WTC11 (cell line): ENCODE data around the gene ESRRG. TPM values are rescaled to one million over a fixed set of nuclear protein-coding genes. Genes with fewer than 3 reads are reported as not detected.

Source experiments
- ATAC-seq: fragments of 200-7000 bp; cut with Tn5 transposase; 2 replicates; pipeline ENCODE4 v1.10.0; 2021; ENCODE audit warnings: mild to moderate bottlenecking, moderate library complexity
- CTCF ChIA-PET: fragments of 300-600 bp; sonication (Branson Sonifier 250); formaldehyde crosslinking; loops from one replicate; lab custom pipeline; 2021; ENCODE audit warnings: antibody characterized with exemption; lab: Charles Lee
- POLR2A ChIA-PET: fragments of 350-600 bp; sonication (Branson Sonifier 250); formaldehyde crosslinking; loops from one replicate; lab custom pipeline; 2021; ENCODE audit warnings: antibody characterized with exemption; lab: Charles Lee
- DNase-seq: peaks from one replicate; pipeline ENCODE4 v3.0.0; 2021; ENCODE audit warnings: low spot score
- H3K27ac Mint-ChIP-seq: 2 replicates; pipeline ENCODE4 v1.8.0; 2021; ENCODE audit warnings: mixed read lengths
- H3K27me3 Mint-ChIP-seq: 2 replicates; pipeline ENCODE4 v1.8.0; 2021; ENCODE audit warnings: low read depth, mild to moderate bottlenecking, moderate library complexity, mixed read lengths
- H3K36me3 Mint-ChIP-seq: 2 replicates; pipeline ENCODE4 v1.8.0; 2021; ENCODE audit warnings: mixed read lengths
- H3K4me1 Mint-ChIP-seq: 2 replicates; pipeline ENCODE4 v1.8.0; 2022; ENCODE audit warnings: mixed read lengths
- H3K4me3 Mint-ChIP-seq: 2 replicates; pipeline ENCODE4 v1.8.0; 2021; ENCODE audit warnings: mild to moderate bottlenecking, moderate library complexity, mixed read lengths
- H3K9me3 Mint-ChIP-seq: 2 replicates; pipeline ENCODE4 v1.8.0; 2021; ENCODE audit warnings: mixed read lengths
- AR ChIP-seq: fragments of 250-450 bp; sonication (Bioruptor Pico); IDR thresholded peaks from 2 replicates; pipeline ENCODE4 v1.9.0; 2021; ENCODE audit warnings: mild to moderate bottlenecking
- ESRRA ChIP-seq: sonication (generic); formaldehyde crosslinking; IDR thresholded peaks from 2 replicates; pipeline ENCODE4 v1.8.1; 2022; ENCODE audit warnings: mild to moderate bottlenecking, missing genetic modification reagents, borderline replicate concordance
- ETV6 ChIP-seq: sonication (generic); formaldehyde crosslinking; IDR thresholded peaks from 2 replicates; pipeline ENCODE4 v1.8.1; 2022; ENCODE audit warnings: mild to moderate bottlenecking, missing genetic modification reagents
- GRHL2 ChIP-seq: fragments of 250-450 bp; sonication (Bioruptor Pico); IDR thresholded peaks from 2 replicates; pipeline ENCODE4 v1.8.0; 2022; ENCODE audit warnings: mild to moderate bottlenecking, moderate library complexity; ENCODE audit not compliant: insufficient replicate concordance, severe bottlenecking
- JAZF1 ChIP-seq: fragments of 250-450 bp; sonication (Bioruptor Pico); IDR thresholded peaks from 2 replicates; pipeline ENCODE4 v1.9.0; 2021; ENCODE audit warnings: moderate library complexity, mild to moderate bottlenecking, inconsistent platforms
- KAT7 ChIP-seq: sonication (generic); formaldehyde crosslinking; IDR thresholded peaks from 2 replicates; pipeline ENCODE4 v1.8.1; 2023; ENCODE audit warnings: missing genetic modification reagents, mild to moderate bottlenecking, borderline replicate concordance
- NFYB ChIP-seq: sonication (generic); formaldehyde crosslinking; conservative IDR thresholded peaks from 2 replicates; pipeline ENCODE4 v1.8.0; 2022; ENCODE audit warnings: low read depth, missing genetic modification reagents
- OVOL2 ChIP-seq: fragments of 250-450 bp; sonication (Bioruptor Pico); IDR thresholded peaks from 2 replicates; pipeline ENCODE4 v1.9.0; 2021; ENCODE audit warnings: mild to moderate bottlenecking, borderline replicate concordance
- RELA ChIP-seq: sonication (generic); formaldehyde crosslinking; IDR thresholded peaks from 2 replicates; pipeline ENCODE4 v1.8.1; 2022; ENCODE audit warnings: missing genetic modification reagents, mild to moderate bottlenecking, borderline replicate concordance
- SOX15 ChIP-seq: fragments of 250-450 bp; sonication (Bioruptor Pico); IDR thresholded peaks from 2 replicates; pipeline ENCODE4 v1.9.0; 2021; ENCODE audit warnings: mild to moderate bottlenecking
- ZBTB21 ChIP-seq: sonication (generic); formaldehyde crosslinking; IDR thresholded peaks from 2 replicates; pipeline ENCODE4 v1.8.1; 2023; ENCODE audit warnings: mild to moderate bottlenecking, missing genetic modification reagents, borderline replicate concordance
- ZNF138 ChIP-seq: sonication (generic); formaldehyde crosslinking; conservative IDR thresholded peaks from 2 replicates; pipeline ENCODE4 v1.8.1; 2022; ENCODE audit warnings: mild to moderate bottlenecking, moderate library complexity, missing genetic modification reagents
- ZNF219 ChIP-seq: sonication (generic); formaldehyde crosslinking; IDR thresholded peaks from 2 replicates; pipeline ENCODE4 v1.8.0; 2023; ENCODE audit warnings: missing genetic modification reagents, mild to moderate bottlenecking, borderline replicate concordance
- ZNF671 ChIP-seq: fragments of 250-450 bp; sonication (Bioruptor Pico); IDR thresholded peaks from 2 replicates; pipeline ENCODE4 v1.8.0; 2021; ENCODE audit warnings: mild to moderate bottlenecking
- total RNA-seq: library from RNA; stranded (reverse); gene quantifications from 3 replicates; pipeline ENCODE4 v1.2.3, GENCODE V29; 2021
- TF ChIP-seq, protein P1 (sequence below): sonication (generic); formaldehyde crosslinking; IDR thresholded peaks from 2 replicates; pipeline ENCODE4 v1.8.0; 2022; ENCODE audit warnings: missing genetic modification reagents
- TF ChIP-seq, protein P2 (sequence below): sonication (generic); formaldehyde crosslinking; IDR thresholded peaks from 2 replicates; pipeline ENCODE4 v1.8.0; 2023; ENCODE audit warnings: missing genetic modification reagents
- TF ChIP-seq, protein P3 (sequence below): sonication (generic); formaldehyde crosslinking; IDR thresholded peaks from 2 replicates; pipeline ENCODE4 v1.8.1; 2022; ENCODE audit warnings: low read depth, missing genetic modification reagents, borderline replicate concordance
- TF ChIP-seq, protein P4 (sequence below): fragments of 200-600 bp; IDR thresholded peaks from 2 replicates; pipeline ENCODE4 v1.8.0; 2022; ENCODE audit warnings: antibody characterized with exemption

ESRRG gene
- total RNA-seq, 1 experiment from 2014 or later: 2.3 TPM

DNA sequence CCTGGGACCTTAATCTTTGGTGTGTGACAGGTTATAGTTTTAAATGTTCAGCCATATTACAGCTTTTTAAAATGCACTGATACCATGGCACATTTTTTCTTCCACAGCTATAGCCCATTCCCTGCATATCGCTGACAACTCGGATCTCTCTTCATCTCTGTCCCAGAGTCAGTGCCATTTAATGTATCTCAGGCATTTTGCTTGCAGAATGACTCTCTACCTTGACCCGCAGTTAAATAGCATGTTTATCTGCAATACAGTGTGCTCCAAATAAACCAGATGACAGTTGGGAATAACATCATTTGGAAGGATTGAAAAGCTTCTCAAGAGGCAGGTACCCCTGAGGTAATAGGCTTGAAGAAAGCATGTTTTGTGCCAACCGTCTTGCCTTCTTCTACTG is 200.2 kb downstream of the ESRRG start:
- no peaks in the 10 kb centered on the region for H3K27me3 Mint-ChIP-seq
- peak overlapping the region; percentile 12; the same call in 1 of the 2 replicates for H3K27ac Mint-ChIP-seq
- no peaks in the 10 kb centered on the region for H3K4me1 Mint-ChIP-seq
- DNase-seq (no peak), ATAC-seq (no peak)
- POLR2A ChIA-PET: no interaction called here
- TF ChIP-seq OVOL2 (CRISPR knock-in tag) (no peak), ZNF671 (CRISPR knock-in tag) (no peak), NFYB (CRISPR knock-in tag) (no peak), ZBTB21 (CRISPR knock-in tag) (no peak), ZNF219 (CRISPR knock-in tag) (no peak), ESRRA (no peak), JAZF1 (no peak), SOX15 (no peak)
- TF ChIP-seq, protein P1, sequence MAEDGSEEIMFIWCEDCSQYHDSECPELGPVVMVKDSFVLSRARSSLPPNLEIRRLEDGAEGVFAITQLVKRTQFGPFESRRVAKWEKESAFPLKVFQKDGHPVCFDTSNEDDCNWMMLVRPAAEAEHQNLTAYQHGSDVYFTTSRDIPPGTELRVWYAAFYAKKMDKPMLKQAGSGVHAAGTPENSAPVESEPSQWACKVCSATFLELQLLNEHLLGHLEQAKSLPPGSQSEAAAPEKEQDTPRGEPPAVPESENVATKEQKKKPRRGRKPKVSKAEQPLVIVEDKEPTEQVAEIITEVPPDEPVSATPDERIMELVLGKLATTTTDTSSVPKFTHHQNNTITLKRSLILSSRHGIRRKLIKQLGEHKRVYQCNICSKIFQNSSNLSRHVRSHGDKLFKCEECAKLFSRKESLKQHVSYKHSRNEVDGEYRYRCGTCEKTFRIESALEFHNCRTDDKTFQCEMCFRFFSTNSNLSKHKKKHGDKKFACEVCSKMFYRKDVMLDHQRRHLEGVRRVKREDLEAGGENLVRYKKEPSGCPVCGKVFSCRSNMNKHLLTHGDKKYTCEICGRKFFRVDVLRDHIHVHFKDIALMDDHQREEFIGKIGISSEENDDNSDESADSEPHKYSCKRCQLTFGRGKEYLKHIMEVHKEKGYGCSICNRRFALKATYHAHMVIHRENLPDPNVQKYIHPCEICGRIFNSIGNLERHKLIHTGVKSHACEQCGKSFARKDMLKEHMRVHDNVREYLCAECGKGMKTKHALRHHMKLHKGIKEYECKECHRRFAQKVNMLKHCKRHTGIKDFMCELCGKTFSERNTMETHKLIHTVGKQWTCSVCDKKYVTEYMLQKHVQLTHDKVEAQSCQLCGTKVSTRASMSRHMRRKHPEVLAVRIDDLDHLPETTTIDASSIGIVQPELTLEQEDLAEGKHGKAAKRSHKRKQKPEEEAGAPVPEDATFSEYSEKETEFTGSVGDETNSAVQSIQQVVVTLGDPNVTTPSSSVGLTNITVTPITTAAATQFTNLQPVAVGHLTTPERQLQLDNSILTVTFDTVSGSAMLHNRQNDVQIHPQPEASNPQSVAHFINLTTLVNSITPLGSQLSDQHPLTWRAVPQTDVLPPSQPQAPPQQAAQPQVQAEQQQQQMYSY (CRISPR knock-in tag): no peak
- TF ChIP-seq, protein P2, sequence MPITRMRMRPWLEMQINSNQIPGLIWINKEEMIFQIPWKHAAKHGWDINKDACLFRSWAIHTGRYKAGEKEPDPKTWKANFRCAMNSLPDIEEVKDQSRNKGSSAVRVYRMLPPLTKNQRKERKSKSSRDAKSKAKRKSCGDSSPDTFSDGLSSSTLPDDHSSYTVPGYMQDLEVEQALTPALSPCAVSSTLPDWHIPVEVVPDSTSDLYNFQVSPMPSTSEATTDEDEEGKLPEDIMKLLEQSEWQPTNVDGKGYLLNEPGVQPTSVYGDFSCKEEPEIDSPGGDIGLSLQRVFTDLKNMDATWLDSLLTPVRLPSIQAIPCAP (CRISPR knock-in tag): no peak
- no peaks in the 10 kb centered on the region for H3K36me3 Mint-ChIP-seq
- H3K4me3 Mint-ChIP-seq: no peak overlapping the region
- CTCF ChIA-PET: interaction anchor here (0.9 kb wide), 1 partner anchor 212 kb away, joined by 3 read pairs; no protein-coding TSS in a partner anchor
- H3K9me3 Mint-ChIP-seq: peaks cover 7% of the 10 kb centered on the region; the same call in 1 of the 2 replicates

GRCh38 chr1:216521477-216521876 is 201.8 kb downstream of the ESRRG start:
- Mint-ChIP-seq H3K4me3 (no peak overlapping the region), H3K27me3 (no peaks in the 10 kb centered on the region), H3K27ac (no peak overlapping the region), H3K4me1 (no peaks in the 10 kb centered on the region), H3K36me3 (no peaks in the 10 kb centered on the region), H3K9me3 (peaks cover 3% of the 10 kb centered on the region; the same call in 1 of the 2 replicates)
- no peak for TF ChIP-seq ZNF138 (CRISPR knock-in tag)
- no peak for TF ChIP-seq GRHL2 (CRISPR knock-in tag)
- no peak for TF ChIP-seq KAT7 (CRISPR knock-in tag)
- TF ChIP-seq, protein P3, sequence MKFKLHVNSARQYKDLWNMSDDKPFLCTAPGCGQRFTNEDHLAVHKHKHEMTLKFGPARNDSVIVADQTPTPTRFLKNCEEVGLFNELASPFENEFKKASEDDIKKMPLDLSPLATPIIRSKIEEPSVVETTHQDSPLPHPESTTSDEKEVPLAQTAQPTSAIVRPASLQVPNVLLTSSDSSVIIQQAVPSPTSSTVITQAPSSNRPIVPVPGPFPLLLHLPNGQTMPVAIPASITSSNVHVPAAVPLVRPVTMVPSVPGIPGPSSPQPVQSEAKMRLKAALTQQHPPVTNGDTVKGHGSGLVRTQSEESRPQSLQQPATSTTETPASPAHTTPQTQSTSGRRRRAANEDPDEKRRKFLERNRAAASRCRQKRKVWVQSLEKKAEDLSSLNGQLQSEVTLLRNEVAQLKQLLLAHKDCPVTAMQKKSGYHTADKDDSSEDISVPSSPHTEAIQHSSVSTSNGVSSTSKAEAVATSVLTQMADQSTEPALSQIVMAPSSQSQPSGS (CRISPR knock-in tag): no peak
- TF ChIP-seq ETV6: no peak
- no peak for TF ChIP-seq RELA (CRISPR knock-in tag)
- TF ChIP-seq, protein P4, sequence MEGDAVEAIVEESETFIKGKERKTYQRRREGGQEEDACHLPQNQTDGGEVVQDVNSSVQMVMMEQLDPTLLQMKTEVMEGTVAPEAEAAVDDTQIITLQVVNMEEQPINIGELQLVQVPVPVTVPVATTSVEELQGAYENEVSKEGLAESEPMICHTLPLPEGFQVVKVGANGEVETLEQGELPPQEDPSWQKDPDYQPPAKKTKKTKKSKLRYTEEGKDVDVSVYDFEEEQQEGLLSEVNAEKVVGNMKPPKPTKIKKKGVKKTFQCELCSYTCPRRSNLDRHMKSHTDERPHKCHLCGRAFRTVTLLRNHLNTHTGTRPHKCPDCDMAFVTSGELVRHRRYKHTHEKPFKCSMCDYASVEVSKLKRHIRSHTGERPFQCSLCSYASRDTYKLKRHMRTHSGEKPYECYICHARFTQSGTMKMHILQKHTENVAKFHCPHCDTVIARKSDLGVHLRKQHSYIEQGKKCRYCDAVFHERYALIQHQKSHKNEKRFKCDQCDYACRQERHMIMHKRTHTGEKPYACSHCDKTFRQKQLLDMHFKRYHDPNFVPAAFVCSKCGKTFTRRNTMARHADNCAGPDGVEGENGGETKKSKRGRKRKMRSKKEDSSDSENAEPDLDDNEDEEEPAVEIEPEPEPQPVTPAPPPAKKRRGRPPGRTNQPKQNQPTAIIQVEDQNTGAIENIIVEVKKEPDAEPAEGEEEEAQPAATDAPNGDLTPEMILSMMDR: no peak
- TF ChIP-seq AR (CRISPR knock-in tag): no peak
- POLR2A ChIA-PET: interaction anchor here (0.6 kb wide), 1 partner anchor 1388 kb away, joined by 4 read pairs; no protein-coding TSS in a partner anchor
- CTCF ChIA-PET: no interaction called here
- ATAC-seq: no peak
- no peak for DNase-seq
